Endothelial cell of coronary artery (primary cell): Measurements from ENCODE around the gene MIDN. TPM values are rescaled to one million over a fixed set of nuclear protein-coding genes. Genes with fewer than 3 reads are reported as not detected.

Source experiments
- total RNA-seq: library from RNA; depleted of rRNA; stranded (reverse); fragments of >200 nt; gene quantifications from 2 replicates; pipeline ENCODE4 v1.2.3, GENCODE V29; 2014

MIDN gene
- 12.7 and 16.3 TPM in 2 replicates for total RNA-seq

GRCh38 chr19:1248139-1248785 lies at the start of gene MIDN:
Gene MIDN, plus strand, starts transcription at chr19:1248583. Its CDS starts 1,714 bp downstream, at chr19:1250297.

GRCh38 chr19:1205114-1206099 lies 43.0 kb upstream of the MIDN start, which contains the start of gene STK11:
Gene STK11, plus strand, starts transcription at chr19:1205778. Its CDS starts 1,136 bp downstream, at chr19:1206914.

GRCh38 chr19:1237754-1238368 lies 10.5 kb upstream of the MIDN start, which contains the start of gene CBARP:
Gene CBARP, minus strand, starts transcription at chr19:1238005. Its CDS starts 1,905 bp downstream, at chr19:1236100.

GRCh38 chr19:1241417-1242095 lies 6.8 kb upstream of the MIDN start, which contains the start of gene ATP5F1D:
Gene ATP5F1D, plus strand, starts transcription at chr19:1241751. Its CDS starts 100 bp downstream, at chr19:1241851.

GRCh38 chr19:1269065-1269477 lies 20.7 kb downstream of the MIDN start, which contains the start of gene CIRBP:
Gene CIRBP, plus strand, starts transcription at chr19:1269332. Its CDS starts 1,602 bp downstream, at chr19:1270934.

GRCh38 chr19:1275260-1275975 lies 27.0 kb downstream of the MIDN start, which contains the start of gene FAM174C:
Gene FAM174C, plus strand, starts transcription at chr19:1275530. Its CDS starts 20 bp downstream, at chr19:1275550.

GRCh38 chr19:1285737-1286360 lies 37.5 kb downstream of the MIDN start, which contains the start of gene EFNA2:
Gene EFNA2, plus strand, starts transcription at chr19:1285873. Its CDS starts 296 bp downstream, at chr19:1286169.

Other genes with a start within 250 kb of the MIDN start
- gene GRIN3B, start 248.2 kb upstream of the MIDN start, total RNA-seq, result 0.19 and 0.27 TPM in 2 replicates
- gene TMEM259, start 227.5 kb upstream of the MIDN start, total RNA-seq, result 48.3 and 59.8 TPM in 2 replicates
- not detected in 2 replicates for gene RNU6-2, start 227.1 kb upstream of the MIDN start, total RNA-seq
- 187 and 190 TPM in 2 replicates for gene CNN2, start 222.0 kb upstream of the MIDN start, total RNA-seq
- gene ABCA7, start 208.5 kb upstream of the MIDN start, total RNA-seq, result 4.0 and 4.8 TPM in 2 replicates
- gene ARHGAP45, start 181.4 kb upstream of the MIDN start, total RNA-seq, result 5.6 and 9.5 TPM in 2 replicates
- gene POLR2E, start 153.2 kb upstream of the MIDN start, total RNA-seq, result 101 and 122 TPM in 2 replicates
- 363 and 429 TPM in 2 replicates for gene GPX4, start 144.6 kb upstream of the MIDN start, total RNA-seq
- 30.9 and 64.3 TPM in 2 replicates for gene SBNO2, start 74.3 kb upstream of the MIDN start, total RNA-seq
- gene STK11, start 42.8 kb upstream of the MIDN start, total RNA-seq, result 88.2 and 94.2 TPM in 2 replicates
- gene CBARP, start 10.6 kb upstream of the MIDN start, total RNA-seq, result 1.3 and 1.6 TPM in 2 replicates
- gene ATP5F1D, start 6.8 kb upstream of the MIDN start, total RNA-seq, result 46.3 and 51.7 TPM in 2 replicates
- 76.5 and 167 TPM in 2 replicates for gene CIRBP, start 20.7 kb downstream of the MIDN start, total RNA-seq
- gene FAM174C, start 26.9 kb downstream of the MIDN start, total RNA-seq, result 12.8 and 25.1 TPM in 2 replicates
- gene EFNA2, start 37.3 kb downstream of the MIDN start, total RNA-seq, result 0.09 and 0.18 TPM in 2 replicates
- 61.5 and 62.4 TPM in 2 replicates for gene NDUFS7, start 135.3 kb downstream of the MIDN start, total RNA-seq
- 14.8 and 23.2 TPM in 2 replicates for gene GAMT, start 153.0 kb downstream of the MIDN start, total RNA-seq
- gene DAZAP1, start 159.0 kb downstream of the MIDN start, total RNA-seq, result 58.0 and 63.1 TPM in 2 replicates
- gene RPS15, start 189.8 kb downstream of the MIDN start, total RNA-seq, result 380 and 504 TPM in 2 replicates
- 0.09 TPM in 2 replicates for gene APC2, start 201.5 kb downstream of the MIDN start, total RNA-seq
- gene C19orf25, start 230.6 kb downstream of the MIDN start, total RNA-seq, result 15.6 and 21.6 TPM in 2 replicates
- gene PCSK4, start 241.8 kb downstream of the MIDN start, total RNA-seq, result 0.81 and 1.0 TPM in 2 replicates
- gene REEP6, start 242.6 kb downstream of the MIDN start, total RNA-seq, result 0.75 and 0.99 TPM in 2 replicates